CD14-positive monocyte (primary cell): ENCODE measurements around the gene NCBP2. TPM values are rescaled to one million over a fixed set of nuclear protein-coding genes. Genes with fewer than 3 reads are reported as not detected.
A peak's percentile ranks its signal among the peaks of the same experiment; 100 is the strongest.

Experiments used
- DNase-seq, 3 donors: peaks; one replicate each; pipeline ENCODE4 v3.0.0-alpha.2; 2011 to 2022
- H2AFZ ChIP-seq: 2 replicates; pipeline ENCODE4 v1.6.0; 2012; ENCODE audit warnings: mild to moderate bottlenecking, low read depth, low read length, inconsistent platforms; ENCODE audit not compliant: insufficient read depth, poor library complexity, severe bottlenecking
- H3K27ac ChIP-seq, 2 donors: 1 replicate in 1 of 2; 2 replicates in 1 of 2; pipeline ENCODE4 v1.5.1; 2012 to 2013; ENCODE audit warnings: low read length in 2 of 2, control low read depth in 1 of 2, inconsistent platforms in 1 of 2, low read depth in 1 of 2, mild to moderate bottlenecking in 1 of 2
- H3K27me3 ChIP-seq, 2 donors: one replicate each; pipeline versions ENCODE4 v1.6.0 to v1.6.1; 2011 to 2013; ENCODE audit warnings: low read length in 2 of 2; ENCODE audit not compliant: control insufficient read depth in 2 of 2, insufficient read depth in 2 of 2
- H3K36me3 ChIP-seq, 2 donors: replicated peaks in 1 of 2; 1 replicate in 1 of 2; 2 replicates in 1 of 2; pipeline versions ENCODE4 v1.5.1 to v1.6.1; 2012 to 2013; ENCODE audit warnings: low read length in 2 of 2, control low read depth in 1 of 2, inconsistent platforms in 1 of 2, mild to moderate bottlenecking in 1 of 2; ENCODE audit not compliant: insufficient read depth in 2 of 2, control insufficient read depth in 1 of 2
- H3K4me1 ChIP-seq, 2 donors: 1 replicate in 1 of 2; 2 replicates in 1 of 2; pipeline versions ENCODE4 v1.5.1 to v1.6.1; 2012 to 2013; ENCODE audit warnings: low read length in 2 of 2, control low read depth in 1 of 2, inconsistent platforms in 1 of 2, mild to moderate bottlenecking in 1 of 2, moderate library complexity in 1 of 2; ENCODE audit not compliant: insufficient read depth in 2 of 2, control insufficient read depth in 1 of 2
- H3K4me2 ChIP-seq: replicated peaks from 2 replicates; pipeline ENCODE3; 2012; ENCODE audit warnings: low read length, moderate library complexity, mild to moderate bottlenecking; ENCODE audit not compliant: poor library complexity, severe bottlenecking; ENCODE audit errors: extremely low read depth
- H3K4me3 ChIP-seq, 3 experiments: fragments of 200-600 bp in 1 of 3; sonication (generic) in 1 of 3; replicated peaks in 1 of 3; 1 replicate in 2 of 3; 2 replicates in 1 of 3; pipeline ENCODE4 v1.5.1; 2011 to 2013; ENCODE audit warnings: low read length in 3 of 3, mild to moderate bottlenecking in 3 of 3, control low read depth in 2 of 3, low read depth in 2 of 3, inconsistent platforms in 1 of 3, moderate library complexity in 1 of 3
- H3K79me2 ChIP-seq: 2 replicates; pipeline ENCODE4 v1.6.0; 2012; ENCODE audit warnings: mild to moderate bottlenecking, control low read depth, inconsistent platforms, low read length, moderate library complexity; ENCODE audit not compliant: insufficient read depth
- H3K9ac ChIP-seq: 2 replicates; pipeline ENCODE4 v1.6.0; 2017; ENCODE audit warnings: low read length, mild to moderate bottlenecking; ENCODE audit not compliant: insufficient read depth, poor library complexity, severe bottlenecking
- H3K9me3 ChIP-seq, 2 donors: replicated peaks in 1 of 2; 1 replicate in 1 of 2; 2 replicates in 1 of 2; pipeline versions ENCODE4 v1.5.1 to v1.6.1; 2012 to 2013; ENCODE audit warnings: low read length in 2 of 2, control low read depth in 1 of 2; ENCODE audit not compliant: control insufficient read depth in 1 of 2, insufficient read depth in 1 of 2
- H4K20me1 ChIP-seq: 2 replicates; pipeline ENCODE4 v1.6.0; 2012; ENCODE audit warnings: mild to moderate bottlenecking, low read length, control low read depth, moderate library complexity; ENCODE audit not compliant: insufficient read depth
- H3K27ac Mint-ChIP-seq, 7 donors: one replicate each; pipeline ENCODE4 v1.8.0; 2020; ENCODE audit warnings: mild to moderate bottlenecking in 7 of 7, mixed read lengths in 7 of 7, moderate library complexity in 6 of 7, inconsistent platforms in 2 of 7
- H3K27me3 Mint-ChIP-seq, 3 donors: one replicate each; pipeline ENCODE4 v1.8.0; 2021 to 2022; ENCODE audit warnings: low read depth in 3 of 3, mild to moderate bottlenecking in 3 of 3, mixed read lengths in 3 of 3, moderate library complexity in 3 of 3, inconsistent platforms in 1 of 3
- H3K36me3 Mint-ChIP-seq, 2 donors: one replicate each; pipeline ENCODE4 v1.8.0; 2020; ENCODE audit warnings: mixed read lengths in 2 of 2, inconsistent platforms in 1 of 2, mild to moderate bottlenecking in 1 of 2
- H3K4me1 Mint-ChIP-seq: one replicate; pipeline ENCODE4 v1.8.0; 2020; ENCODE audit warnings: mild to moderate bottlenecking, mixed read lengths
- H3K4me3 Mint-ChIP-seq, 2 donors: one replicate each; pipeline ENCODE4 v1.8.0; 2020; ENCODE audit warnings: mild to moderate bottlenecking in 2 of 2, mixed read lengths in 2 of 2, moderate library complexity in 1 of 2
- H3K9me3 Mint-ChIP-seq, 7 donors: one replicate each; pipeline ENCODE4 v1.8.0; 2020 to 2022; ENCODE audit warnings: mixed read lengths in 7 of 7, mild to moderate bottlenecking in 6 of 7, moderate library complexity in 6 of 7, inconsistent platforms in 2 of 7
- WGBS: methylation state at CpG from one replicate; pipeline ENCODE4 v1.1.5; 2013; ENCODE audit warnings: missing lambda C conversion rate; ENCODE audit not compliant: insufficient coverage; 5-methylcytosine and 5-hydroxymethylcytosine counted together
- intact Hi-C, 2 donors: fragments of 100-400 bp; cut with micrococcal nuclease; formaldehyde crosslinking; loops; one replicate each; pipeline versions ENCODE4 v1.15.0 to v1.15.1; 2023
- polyA plus RNA-seq, 3 donors: library from polyadenylated mRNA; depleted of rRNA in 1 of 3; unstranded in 2 of 3; stranded (reverse) in 1 of 3; fragments of 300-500 nt in 2 of 3; fragments of >200 nt in 1 of 3; fragmentation: Illumina TruSeq in 2 of 3; gene quantifications; 1 replicate in 2 of 3; 2 replicates in 1 of 3; pipeline ENCODE4 v1.2.3, GENCODE V29; 2012 to 2021
- TF ChIP-seq, protein P1 (sequence below): fragments of 200-600 bp; IDR thresholded peaks from one replicate; pipeline ENCODE4 v1.8.0; 2022; ENCODE audit warnings: antibody characterized with exemption, mild to moderate bottlenecking

The NCBP2 gene
- polyA plus RNA-seq, 3 donors = 26.1 to 42.9 (median 33.4) TPM

GRCh38 chr3:196975349-196975748, 33.0 kb upstream of the NCBP2 start:
- no peak overlapping the region for H3K27ac ChIP-seq
- H3K4me2 ChIP-seq = no peak overlapping the region
- Mint-ChIP-seq H3K4me1 (peaks cover 6% of the 10 kb centered on the region), H3K36me3 (no peaks in the 10 kb centered on the region), H3K9me3 (peaks cover 0 to 3% (median 0%) of the 10 kb centered on the region in 7 donors), H3K27me3 (peaks cover 6 to 13% (median 12%) of the 10 kb centered on the region in 3 donors), H3K27ac (peak overlapping the region in 1 of 7 donors; percentile 10), H3K4me3 (no peak overlapping the region)
- 94% methylated on average over 4 of the region's 4 CpGs for WGBS
- H3K36me3 ChIP-seq = no peaks in the 10 kb centered on the region
- H4K20me1 ChIP-seq = no peaks in the 10 kb centered on the region
- no peaks in the 10 kb centered on the region for H3K79me2 ChIP-seq
- intact Hi-C loops = no loop called here
- no peak overlapping the region for H3K9ac ChIP-seq
- H3K27me3 ChIP-seq = no peaks in the 10 kb centered on the region
- no peaks in the 10 kb centered on the region for H3K9me3 ChIP-seq
- no peak for DNase-seq
- H3K4me1 ChIP-seq = no peaks in the 10 kb centered on the region
- no peak overlapping the region for H2AFZ ChIP-seq
- H3K4me3 ChIP-seq = no peak overlapping the region
- TF ChIP-seq, protein P1, sequence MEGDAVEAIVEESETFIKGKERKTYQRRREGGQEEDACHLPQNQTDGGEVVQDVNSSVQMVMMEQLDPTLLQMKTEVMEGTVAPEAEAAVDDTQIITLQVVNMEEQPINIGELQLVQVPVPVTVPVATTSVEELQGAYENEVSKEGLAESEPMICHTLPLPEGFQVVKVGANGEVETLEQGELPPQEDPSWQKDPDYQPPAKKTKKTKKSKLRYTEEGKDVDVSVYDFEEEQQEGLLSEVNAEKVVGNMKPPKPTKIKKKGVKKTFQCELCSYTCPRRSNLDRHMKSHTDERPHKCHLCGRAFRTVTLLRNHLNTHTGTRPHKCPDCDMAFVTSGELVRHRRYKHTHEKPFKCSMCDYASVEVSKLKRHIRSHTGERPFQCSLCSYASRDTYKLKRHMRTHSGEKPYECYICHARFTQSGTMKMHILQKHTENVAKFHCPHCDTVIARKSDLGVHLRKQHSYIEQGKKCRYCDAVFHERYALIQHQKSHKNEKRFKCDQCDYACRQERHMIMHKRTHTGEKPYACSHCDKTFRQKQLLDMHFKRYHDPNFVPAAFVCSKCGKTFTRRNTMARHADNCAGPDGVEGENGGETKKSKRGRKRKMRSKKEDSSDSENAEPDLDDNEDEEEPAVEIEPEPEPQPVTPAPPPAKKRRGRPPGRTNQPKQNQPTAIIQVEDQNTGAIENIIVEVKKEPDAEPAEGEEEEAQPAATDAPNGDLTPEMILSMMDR = no peak

- TF ChIP-seq, protein P1 = no peak
- 97% methylated on average over 4 of the region's 5 CpGs for WGBS
- intact Hi-C loops = no loop called here
Measured at GRCh38 chr3:196974661-196975060, 32.3 kb upstream of the NCBP2 start.

More at GRCh38 chr3:196974661-196975060, 32.3 kb upstream of the NCBP2 start:
- peaks cover 0 to 3% (median 0%) of the 10 kb centered on the region in 7 donors for H3K9me3 Mint-ChIP-seq
- no peak for DNase-seq
- H3K4me1 Mint-ChIP-seq = peaks cover 10% of the 10 kb centered on the region
- Histone ChIP-seq H3K4me2 (no peak overlapping the region), H3K9ac (no peak overlapping the region), H3K79me2 (no peaks in the 10 kb centered on the region), H3K9me3 (no peaks in the 10 kb centered on the region), H3K27ac (no peak overlapping the region), H2AFZ (no peak overlapping the region), H3K27me3 (no peaks in the 10 kb centered on the region), H3K4me3 (no peak overlapping the region), H3K36me3 (no peaks in the 10 kb centered on the region), H4K20me1 (no peaks in the 10 kb centered on the region), H3K4me1 (peaks cover 0 to 3% of the 10 kb centered on the region in 2 donors)
- H3K27ac Mint-ChIP-seq = peak overlapping the region in 1 of 7 donors; percentile 6
- H3K27me3 Mint-ChIP-seq = peaks cover 10 to 15% (median 14%) of the 10 kb centered on the region in 3 donors
- H3K4me3 Mint-ChIP-seq = no peak overlapping the region
- no peaks in the 10 kb centered on the region for H3K36me3 Mint-ChIP-seq
